Fibroblast of lung (primary cell): ENCODE measurements around the gene ZNF630. TPM values are rescaled to one million over a fixed set of nuclear protein-coding genes. Genes with fewer than 3 reads are reported as not detected.
"Not testable (repeated sequence)": the region's sequence is repeated elsewhere in the genome, so short reads cannot be mapped to it uniquely, and the experiment has no call there.

Source experiments
- DNase-seq, 2 donors: peaks; one replicate each; pipeline versions ENCODE4 v3.0.0 to v3.0.0-alpha.2; 2010; ENCODE audit warnings: low read depth in 2 of 2
- H2AFZ ChIP-seq: 2 replicates; pipeline ENCODE4 v1.5.1; 2012; ENCODE audit warnings: low read length, control low read depth, inconsistent platforms
- H3K27ac ChIP-seq: 2 replicates; pipeline ENCODE4 v1.5.1; 2011; ENCODE audit warnings: low read length, control low read depth; ENCODE audit not compliant: insufficient read depth
- H3K27me3 ChIP-seq: 2 replicates; pipeline ENCODE4 v1.5.1; 2011; ENCODE audit warnings: mild to moderate bottlenecking, low read length; ENCODE audit not compliant: control insufficient read depth, insufficient read depth
- H3K36me3 ChIP-seq: 2 replicates; pipeline ENCODE4 v1.5.1; 2011; ENCODE audit warnings: low read length; ENCODE audit not compliant: control insufficient read depth, insufficient read depth
- H3K4me1 ChIP-seq: 2 replicates; pipeline ENCODE4 v1.5.1; 2011; ENCODE audit warnings: low read length; ENCODE audit not compliant: control insufficient read depth, insufficient read depth; ENCODE audit errors: extremely low read depth
- H3K4me2 ChIP-seq: 2 replicates; pipeline ENCODE4 v1.5.1; 2011; ENCODE audit warnings: low read length, control low read depth; ENCODE audit not compliant: insufficient read depth; ENCODE audit errors: extremely low read depth
- H3K4me3 ChIP-seq, 4 experiments: fragments of 200-600 bp in 1 of 4; sonication (generic) in 1 of 4; replicated peaks in 1 of 4; 2 replicates each; pipeline ENCODE4 v1.5.1; 2011 to 2016; ENCODE audit warnings: low read length in 4 of 4, low read depth in 3 of 4, mild to moderate bottlenecking in 3 of 4, control low read depth in 2 of 4, inconsistent platforms in 1 of 4, mixed read lengths in 1 of 4; ENCODE audit not compliant: insufficient read depth in 1 of 4; ENCODE audit errors: control extremely low read depth in 1 of 4
- H3K79me2 ChIP-seq: 2 replicates; pipeline ENCODE4 v1.5.1; 2012; ENCODE audit warnings: mild to moderate bottlenecking, low read length, inconsistent platforms; ENCODE audit not compliant: control insufficient read depth, insufficient read depth
- H3K9ac ChIP-seq: 2 replicates; pipeline ENCODE4 v1.5.1; 2011; ENCODE audit warnings: mild to moderate bottlenecking, low read length, control low read depth; ENCODE audit not compliant: insufficient read depth
- H3K9me3 ChIP-seq: 2 replicates; pipeline ENCODE4 v1.5.1; 2012; ENCODE audit warnings: low read depth, low read length; ENCODE audit not compliant: control insufficient read depth, insufficient read depth
- H4K20me1 ChIP-seq: 2 replicates; pipeline ENCODE4 v1.5.1; 2011; ENCODE audit warnings: low read length; ENCODE audit not compliant: control insufficient read depth, insufficient read depth; ENCODE audit errors: extremely low read depth
- EZH2 ChIP-seq: IDR thresholded peaks from 2 replicates; pipeline ENCODE4 v1.5.1; 2012; ENCODE audit warnings: low read length, control low read depth, mild to moderate bottlenecking; ENCODE audit errors: missing control alignments
- polyA plus RNA-seq, 2 donors: library from polyadenylated mRNA; depleted of rRNA in 1 of 2; stranded (reverse) in 1 of 2; unstranded in 1 of 2; fragments of >200 nt; gene quantifications; 2 replicates each; pipeline ENCODE4 v1.2.1, GENCODE V29; 2011 to 2012; ENCODE audit warnings: missing spikeins in 1 of 2
- total RNA-seq: library from RNA; depleted of rRNA; stranded (reverse); fragments of >200 nt; gene quantifications from 2 replicates; pipeline ENCODE4 v1.2.1, GENCODE V29; 2014
- TF ChIP-seq, protein P1 (sequence below), 2 donors: IDR thresholded peaks in 1 of 2; conservative IDR thresholded peaks in 1 of 2; 1 replicate in 1 of 2; 2 replicates in 1 of 2; pipeline ENCODE4 v1.5.1; 2011 to 2012; ENCODE audit warnings: low read length in 2 of 2, control low read depth in 1 of 2, inconsistent platforms in 1 of 2, low read depth in 1 of 2, mild to moderate bottlenecking in 1 of 2

Gene ZNF630
- total and polyA plus RNA-seq, 2 donors (not counting 1 experiment from before 2014, with no cell fraction given): 0.59 to 4.3 TPM

DNA sequence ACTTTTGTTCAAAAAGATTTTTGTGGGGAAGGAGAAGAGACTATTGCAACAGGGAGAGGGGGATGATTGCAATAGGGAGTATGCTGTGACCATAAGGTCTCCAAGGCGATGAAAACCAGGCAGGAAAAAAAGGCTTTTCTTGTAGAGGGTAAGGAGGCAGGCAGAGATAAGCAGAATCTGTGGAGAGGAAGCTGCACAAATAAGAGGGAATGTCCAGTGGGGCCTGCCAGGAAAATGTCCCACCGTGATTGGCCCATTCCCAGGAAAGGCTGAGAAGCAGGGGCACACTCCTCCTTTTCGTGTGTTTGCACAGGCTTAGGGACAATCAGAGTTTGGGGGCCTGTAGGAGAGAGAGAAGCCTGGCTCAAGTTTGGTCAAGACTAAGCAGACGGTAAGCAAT is 35.5 kb downstream of the ZNF630 start:
- no peaks in the 10 kb centered on the region for H3K27me3 ChIP-seq

DNA sequence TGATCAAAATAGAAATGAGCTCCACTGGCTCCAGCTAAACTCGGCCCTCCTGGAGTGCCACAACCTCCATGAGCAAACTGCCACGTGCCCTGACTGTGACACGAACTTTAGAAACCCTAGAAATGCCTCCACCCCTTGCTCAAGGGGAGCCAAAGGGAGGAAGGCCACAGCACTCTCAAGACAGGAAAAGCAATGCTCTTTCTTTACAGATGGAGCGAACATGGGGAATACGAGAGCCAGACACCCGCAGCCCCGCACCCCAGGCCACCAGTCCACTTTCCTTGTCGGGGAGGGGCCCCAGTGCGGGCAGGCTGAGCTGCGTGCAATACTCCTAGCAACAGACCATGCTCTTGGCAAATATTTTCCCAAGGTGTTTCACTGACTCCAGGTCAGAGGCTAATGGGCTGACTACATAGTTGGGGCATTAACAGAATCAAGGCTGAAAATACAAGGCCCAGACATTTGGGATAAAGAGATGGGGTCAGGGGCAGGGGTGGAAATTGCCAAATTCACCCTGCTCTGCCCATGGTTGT is 40.7 kb downstream of the ZNF630 start:
- H3K36me3 ChIP-seq, H3K4me3 ChIP-seq, H4K20me1 ChIP-seq, H3K79me2 ChIP-seq, H3K4me1 ChIP-seq, H3K27me3 ChIP-seq, H3K27ac ChIP-seq, DNase-seq, H3K9ac ChIP-seq, H3K9me3 ChIP-seq, H3K4me2 ChIP-seq, H2AFZ ChIP-seq: not testable (repeated sequence)

More for the DNA sequence above, 35.5 kb downstream of the ZNF630 start:
- no peak overlapping the region for H3K4me3 ChIP-seq
- no peak overlapping the region for H3K9ac ChIP-seq
- H3K4me2 ChIP-seq: no peak overlapping the region
- no peak for TF ChIP-seq EZH2
- TF ChIP-seq, protein P1, sequence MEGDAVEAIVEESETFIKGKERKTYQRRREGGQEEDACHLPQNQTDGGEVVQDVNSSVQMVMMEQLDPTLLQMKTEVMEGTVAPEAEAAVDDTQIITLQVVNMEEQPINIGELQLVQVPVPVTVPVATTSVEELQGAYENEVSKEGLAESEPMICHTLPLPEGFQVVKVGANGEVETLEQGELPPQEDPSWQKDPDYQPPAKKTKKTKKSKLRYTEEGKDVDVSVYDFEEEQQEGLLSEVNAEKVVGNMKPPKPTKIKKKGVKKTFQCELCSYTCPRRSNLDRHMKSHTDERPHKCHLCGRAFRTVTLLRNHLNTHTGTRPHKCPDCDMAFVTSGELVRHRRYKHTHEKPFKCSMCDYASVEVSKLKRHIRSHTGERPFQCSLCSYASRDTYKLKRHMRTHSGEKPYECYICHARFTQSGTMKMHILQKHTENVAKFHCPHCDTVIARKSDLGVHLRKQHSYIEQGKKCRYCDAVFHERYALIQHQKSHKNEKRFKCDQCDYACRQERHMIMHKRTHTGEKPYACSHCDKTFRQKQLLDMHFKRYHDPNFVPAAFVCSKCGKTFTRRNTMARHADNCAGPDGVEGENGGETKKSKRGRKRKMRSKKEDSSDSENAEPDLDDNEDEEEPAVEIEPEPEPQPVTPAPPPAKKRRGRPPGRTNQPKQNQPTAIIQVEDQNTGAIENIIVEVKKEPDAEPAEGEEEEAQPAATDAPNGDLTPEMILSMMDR (conservative IDR thresholded peaks at IDR 0.05 in 1 of 2, IDR thresholded peaks at IDR 0.05 in 1 of 2; ENCODE audit: low read depth in 1 of 2, low read length in 2 of 2): no peak
- DNase-seq: no peak
- H3K9me3 ChIP-seq: no peaks in the 10 kb centered on the region
- no peak overlapping the region for H3K27ac ChIP-seq
- H3K79me2 ChIP-seq: no peaks in the 10 kb centered on the region
- no peaks in the 10 kb centered on the region for H3K36me3 ChIP-seq
- H2AFZ ChIP-seq: no peak overlapping the region
- H3K4me1 ChIP-seq: no peaks in the 10 kb centered on the region
- H4K20me1 ChIP-seq: no peaks in the 10 kb centered on the region

- no peaks in the 10 kb centered on the region for H3K9me3 ChIP-seq
- no peak overlapping the region for H3K4me2 ChIP-seq
- no peak for DNase-seq
- no peak overlapping the region for H3K4me3 ChIP-seq
- no peaks in the 10 kb centered on the region for H3K27me3 ChIP-seq
- H3K36me3 ChIP-seq: no peaks in the 10 kb centered on the region
- H3K27ac ChIP-seq: no peak overlapping the region
- no peak overlapping the region for H2AFZ ChIP-seq
- no peak overlapping the region for H3K9ac ChIP-seq
- no peaks in the 10 kb centered on the region for H3K4me1 ChIP-seq
- no peaks in the 10 kb centered on the region for H4K20me1 ChIP-seq
- TF ChIP-seq, protein P1 (conservative IDR thresholded peaks at IDR 0.05 in 1 of 2, IDR thresholded peaks at IDR 0.05 in 1 of 2; ENCODE audit: low read depth in 1 of 2, low read length in 2 of 2): no peak
- TF ChIP-seq EZH2: no peak
- no peaks in the 10 kb centered on the region for H3K79me2 ChIP-seq
Measured at GRCh38 chrX:48030237-48030636, 41.2 kb downstream of the ZNF630 start.
